Measurements from ENCODE around the gene COPS7A. TPM values are rescaled to one million over a fixed set of nuclear protein-coding genes. Genes with fewer than 3 reads are reported as not detected.

The COPS7A gene
- total RNA-seq, 1 experiment from 2014 or later: 34.2 TPM

GRCh38 chr12:6729186-6729585 lies 5.3 kb downstream of the COPS7A start:
- Histone ChIP-seq H4K5ac (ENCODE audit: insufficient read length, low read depth, low read length) (no peak overlapping the region), H3K23ac (ENCODE audit: insufficient read length, low read depth, low read length) (no peak overlapping the region), H3K4me1 (ENCODE audit: insufficient read depth, low read length) (no peaks in the 10 kb centered on the region), H2BK15ac (ENCODE audit: low read depth, low read length) (no peak overlapping the region), H3K79me1 (ENCODE audit: insufficient read depth, low read depth, low read length, poor library complexity, severe bottlenecking) (no peaks in the 10 kb centered on the region), H3K4me2 (ENCODE audit: insufficient read depth, insufficient read length, low read length) (no peak overlapping the region), H2BK120ac (ENCODE audit: low read depth, low read length, poor library complexity, severe bottlenecking) (no peak overlapping the region), H3K23me2 (ENCODE audit: insufficient read length, low read depth, low read length, poor library complexity, severe bottlenecking) (peaks cover 5% of the 10 kb centered on the region), H4K91ac (ENCODE audit: insufficient read length, low read depth, low read length) (no peak overlapping the region), H3K18ac (ENCODE audit: insufficient read length, low read depth, low read length) (no peak overlapping the region), H4K8ac (replicated peaks; ENCODE audit: insufficient read length, low read depth, low read length) (no peak overlapping the region), H3T11ph (ENCODE audit: low read length) (no peak overlapping the region), H4K20me1 (ENCODE audit: control insufficient read depth, insufficient read depth, insufficient read length) (no peaks in the 10 kb centered on the region), H3K9ac (ENCODE audit: extremely low read depth, insufficient read length, low read length) (no peak overlapping the region), H2AK5ac (ENCODE audit: insufficient read length, low read length) (no peak overlapping the region), H3K27me3 (ENCODE audit: insufficient read depth, low read length) (no peaks in the 10 kb centered on the region), H2BK20ac (ENCODE audit: low read depth, low read length, poor library complexity, severe bottlenecking) (no peak overlapping the region), H3K9me3 (ENCODE audit: control insufficient read depth, low read depth, low read length) (no peaks in the 10 kb centered on the region), H3K27ac (ENCODE audit: insufficient read length, low read depth, low read length) (no peak overlapping the region), H3K4ac (ENCODE audit: low read depth, low read length) (no peak overlapping the region), H2BK5ac (ENCODE audit: insufficient read length, low read length) (no peak overlapping the region), H3K14ac (ENCODE audit: insufficient read depth, low read length) (no peak overlapping the region), H2BK12ac (ENCODE audit: insufficient read length, low read depth, low read length) (no peak overlapping the region), H3K79me2 (ENCODE audit: insufficient read depth, low read length) (no peaks in the 10 kb centered on the region), H3K56ac (ENCODE audit: insufficient read length, low read depth, low read length) (no peak overlapping the region), H2AFZ (ENCODE audit: low read length) (no peak overlapping the region)
- DNase-seq: no peak
- Mint-ChIP-seq H3K36me3 (ENCODE audit: insufficient read depth in 1 of 3, low read depth in 3 of 3) (peaks cover 17 to 51% (median 35%) of the 10 kb centered on the region in 3 experiments), H3K27me3 (ENCODE audit: low read depth) (no peaks in the 10 kb centered on the region), H3K9me3 (no peaks in the 10 kb centered on the region), H3K4me1 (peaks cover 5 to 14% of the 10 kb centered on the region in 2 experiments), H3K4me3 (no peak overlapping the region), H3K27ac (no peak overlapping the region)
- no peak for TF ChIP-seq CTCF (conservative IDR thresholded peaks at IDR 0.05)
- WGBS (ENCODE audit: extremely low coverage, insufficient read length, low lambda C conversion rate): no CpG with 5 or more reads among the region's 18 CpGs
